SK-N-SH (cell line): ENCODE measurements around the gene RGS7. TPM values are rescaled to one million over a fixed set of nuclear protein-coding genes. Genes with fewer than 3 reads are reported as not detected.

ENCODE experiments used
- CTCF ChIA-PET: fragments of 300-600, 350-600 bp; formaldehyde crosslinking; extraction: SDS; loops from one replicate; lab custom pipeline; 2021; lab: Yijun Ruan, JAX
- POLR2A ChIA-PET: fragments of 350-600 bp; sonication (Branson Sonifier 250); formaldehyde crosslinking; extraction: SDS; loops from one replicate; lab custom pipeline; 2020; ENCODE audit warnings: antibody characterized with exemption, inconsistent platforms; lab: Yijun Ruan, JAX
- DNase-seq: peaks from one replicate; pipeline ENCODE4 v3.0.0; 2012
- H2AFZ ChIP-seq: fragments of 200-600 bp; sonication (generic); 2 replicates; pipeline ENCODE4 v1.8.1; 2016; ENCODE audit warnings: antibody characterized with exemption, mild to moderate bottlenecking, low read depth
- H3F3A ChIP-seq: fragments of 200-600 bp; sonication (generic); replicated peaks from 2 replicates; pipeline ENCODE3; 2016; ENCODE audit warnings: antibody characterized with exemption, mild to moderate bottlenecking; ENCODE audit not compliant: insufficient read depth
- H3K27ac ChIP-seq, 2 experiments: fragments of 200-500 bp in 1 of 2; fragments of 200-600 bp in 1 of 2; sonication (Bioruptor generic) in 1 of 2; sonication (generic), shearing (Covaris generic) in 1 of 2; 2 replicates each; pipeline versions ENCODE4 v1.5.1 to v1.6.1; 2014 to 2016; ENCODE audit warnings: low read depth in 2 of 2, inconsistent platforms in 1 of 2, low read length in 1 of 2, mild to moderate bottlenecking in 1 of 2, mixed read lengths in 1 of 2
- H3K27me3 ChIP-seq: fragments of 200-600 bp; sonication (generic), shearing (Covaris generic); 2 replicates; pipeline ENCODE4 v1.6.1; 2016; ENCODE audit warnings: mixed run types; ENCODE audit not compliant: insufficient read depth
- H3K36me3 ChIP-seq, 2 experiments: fragments of 200-500 bp in 1 of 2; fragments of 200-600 bp in 1 of 2; sonication (Bioruptor generic) in 1 of 2; sonication (generic) in 1 of 2; replicated peaks in 1 of 2; 2 replicates each; pipeline versions ENCODE3 to v1.5.1; 2014 to 2016; ENCODE audit warnings: low read length in 1 of 2, mild to moderate bottlenecking in 1 of 2; ENCODE audit not compliant: insufficient read depth in 2 of 2, control insufficient read depth in 1 of 2
- H3K4me1 ChIP-seq, 2 experiments: fragments of 200-500 bp in 1 of 2; fragments of 200-600 bp in 1 of 2; sonication (Bioruptor generic) in 1 of 2; sonication (generic), shearing (Covaris generic) in 1 of 2; 2 replicates each; pipeline versions ENCODE4 v1.5.1 to v1.6.1; 2014 to 2016; ENCODE audit warnings: low read depth in 1 of 2, low read length in 1 of 2, mixed run types in 1 of 2; ENCODE audit not compliant: insufficient read depth in 2 of 2, control insufficient read depth in 1 of 2
- H3K4me2 ChIP-seq: fragments of 200-600 bp; sonication (generic), shearing (Covaris generic); 2 replicates; pipeline ENCODE4 v1.6.1; 2017; ENCODE audit warnings: mixed run types
- H3K4me3 ChIP-seq, 2 experiments: fragments of 200-500 bp in 1 of 2; fragments of 200-600 bp in 1 of 2; sonication (Bioruptor generic) in 1 of 2; sonication (generic), shearing (Covaris generic) in 1 of 2; 2 replicates each; pipeline versions ENCODE4 v1.5.1 to v1.8.1; 2014 to 2016; ENCODE audit warnings: low read depth in 2 of 2, inconsistent platforms in 1 of 2, low read length in 1 of 2, mild to moderate bottlenecking in 1 of 2, mixed read lengths in 1 of 2, moderate library complexity in 1 of 2
- H3K79me2 ChIP-seq: fragments of 200-600 bp; sonication (generic); 2 replicates; pipeline ENCODE4 v1.8.1; 2017; ENCODE audit warnings: mild to moderate bottlenecking; ENCODE audit not compliant: insufficient read depth
- H3K9ac ChIP-seq: fragments of 200-600 bp; sonication (generic); 2 replicates; pipeline ENCODE4 v1.6.1; 2017; ENCODE audit warnings: mixed run types
- H3K9me2 ChIP-seq: fragments of 200-600 bp; sonication (generic); 2 replicates; pipeline ENCODE4 v1.6.1; 2017; ENCODE audit warnings: mixed run types
- H3K9me3 ChIP-seq: fragments of 200-600 bp; sonication (generic); 2 replicates; pipeline ENCODE4 v1.6.1; 2017; ENCODE audit warnings: mixed run types, mild to moderate bottlenecking, moderate library complexity
- H4K20me1 ChIP-seq: fragments of 200-600 bp; sonication (generic); 2 replicates; pipeline ENCODE4 v1.6.1; 2017; ENCODE audit warnings: mild to moderate bottlenecking, mixed run types; ENCODE audit not compliant: insufficient read depth
- EP300 ChIP-seq, 2 experiments: IDR thresholded peaks; 2 replicates each; pipeline versions ENCODE4 v1.4.0 to v1.6.1; 2012; ENCODE audit warnings: borderline replicate concordance in 1 of 2, low read depth in 1 of 2, low read length in 1 of 2
- FOSL2 ChIP-seq: IDR thresholded peaks from 2 replicates; pipeline ENCODE4 v1.4.0; 2012; ENCODE audit warnings: low read depth, mild to moderate bottlenecking, moderate library complexity, borderline replicate concordance
- JUND ChIP-seq: IDR thresholded peaks from 2 replicates; pipeline ENCODE4 v1.4.0; 2012
- MEF2A ChIP-seq: IDR thresholded peaks from 2 replicates; pipeline ENCODE4 v1.4.0; 2012; ENCODE audit warnings: low read depth, borderline replicate concordance
- MXI1 ChIP-seq: IDR thresholded peaks from 2 replicates; pipeline ENCODE4 v1.6.1; 2012; ENCODE audit warnings: mild to moderate bottlenecking, low read depth, low read length, improper control_type of control experiment
- NFIC ChIP-seq: IDR thresholded peaks from 2 replicates; pipeline ENCODE4 v1.4.0; 2012; ENCODE audit warnings: borderline replicate concordance
- RCOR1 ChIP-seq: fragments of 150-350 bp; IDR thresholded peaks from 2 replicates; pipeline ENCODE4 v1.6.1; 2017; ENCODE audit warnings: antibody characterized with exemption, low read length
- RXRA ChIP-seq: IDR thresholded peaks from 2 replicates; pipeline ENCODE4 v1.4.0; 2012; ENCODE audit warnings: low read depth, mild to moderate bottlenecking, borderline replicate concordance
- TAF1 ChIP-seq: IDR thresholded peaks from 2 replicates; pipeline ENCODE4 v1.6.1; 2012; ENCODE audit warnings: low read depth, mild to moderate bottlenecking, low read length, moderate library complexity, borderline replicate concordance
- TCF12 ChIP-seq: IDR thresholded peaks from 2 replicates; pipeline ENCODE4 v1.4.0; 2012
- TEAD4 ChIP-seq: IDR thresholded peaks from 2 replicates; pipeline ENCODE4 v1.4.0; 2012; ENCODE audit warnings: mild to moderate bottlenecking, borderline replicate concordance; ENCODE audit not compliant: insufficient read depth
- YY1 ChIP-seq: IDR thresholded peaks from 2 replicates; pipeline ENCODE4 v1.4.0; 2012; ENCODE audit warnings: low read depth, mild to moderate bottlenecking
- WGBS: methylation state at CpG from one replicate; pipeline ENCODE4 v1.1.6; 2017; ENCODE audit warnings: low lambda C conversion rate; 5-methylcytosine and 5-hydroxymethylcytosine counted together
- polyA plus RNA-seq, 3 experiments: library from polyadenylated mRNA; depleted of rRNA; stranded (reverse); fragments of >200 nt; gene quantifications; 2 replicates each; pipeline ENCODE4 v1.2.3, GENCODE V29; 2012
- TF ChIP-seq, protein P1 (sequence below): fragments of 200-600 bp; sonication (generic); IDR thresholded peaks from 2 replicates; pipeline ENCODE4 v1.6.1; 2017; ENCODE audit warnings: antibody characterized with exemption, mild to moderate bottlenecking, moderate library complexity
- TF ChIP-seq, protein P2 (sequence below): IDR thresholded peaks from 2 replicates; pipeline ENCODE4 v1.4.0; 2012; ENCODE audit warnings: low read depth, borderline replicate concordance
- TF ChIP-seq, protein P3 (sequence below): IDR thresholded peaks from 2 replicates; pipeline ENCODE4; 2012
- TF ChIP-seq, protein P4 (sequence below): IDR thresholded peaks from 2 replicates; pipeline ENCODE4 v1.4.0; 2012; ENCODE audit warnings: low read depth

RGS7 gene
- polyA plus RNA-seq, 1 of the 3 experiments (the other 2 are of a cell fraction), result 0.36 TPM

GRCh38 chr1:240836271-240836670, 520.7 kb downstream of the RGS7 start:
- Histone ChIP-seq H3K4me3 (no peak overlapping the region), H3K9me3 (no peaks in the 10 kb centered on the region), H3F3A (peaks cover 1% of the 10 kb centered on the region), H2AFZ (no peak overlapping the region), H3K79me2 (no peaks in the 10 kb centered on the region), H3K4me2 (no peak overlapping the region), H4K20me1 (no peaks in the 10 kb centered on the region), H3K27me3 (no peaks in the 10 kb centered on the region), H3K9ac (no peak overlapping the region), H3K4me1 (no peaks in the 10 kb centered on the region; a peak in 1 of 4 replicates), H3K27ac (no peak overlapping the region), H3K36me3 (no peaks in the 10 kb centered on the region), H3K9me2 (no peaks in the 10 kb centered on the region)
- no peak for DNase-seq
- POLR2A ChIA-PET, result no interaction called here
- CTCF ChIA-PET, result no interaction called here
- TF ChIP-seq RXRA (no peak), TAF1 (no peak), EP300 (IDR thresholded peaks at IDR 0.05; ENCODE audit: borderline replicate concordance in 1 of 2, low read depth in 1 of 2, low read length in 1 of 2) (no peak), MEF2A (no peak), TCF12 (no peak), FOSL2 (no peak), TEAD4 (no peak), YY1 (no peak), MXI1 (no peak), RCOR1 (no peak), JUND (no peak)
- TF ChIP-seq, protein P1, sequence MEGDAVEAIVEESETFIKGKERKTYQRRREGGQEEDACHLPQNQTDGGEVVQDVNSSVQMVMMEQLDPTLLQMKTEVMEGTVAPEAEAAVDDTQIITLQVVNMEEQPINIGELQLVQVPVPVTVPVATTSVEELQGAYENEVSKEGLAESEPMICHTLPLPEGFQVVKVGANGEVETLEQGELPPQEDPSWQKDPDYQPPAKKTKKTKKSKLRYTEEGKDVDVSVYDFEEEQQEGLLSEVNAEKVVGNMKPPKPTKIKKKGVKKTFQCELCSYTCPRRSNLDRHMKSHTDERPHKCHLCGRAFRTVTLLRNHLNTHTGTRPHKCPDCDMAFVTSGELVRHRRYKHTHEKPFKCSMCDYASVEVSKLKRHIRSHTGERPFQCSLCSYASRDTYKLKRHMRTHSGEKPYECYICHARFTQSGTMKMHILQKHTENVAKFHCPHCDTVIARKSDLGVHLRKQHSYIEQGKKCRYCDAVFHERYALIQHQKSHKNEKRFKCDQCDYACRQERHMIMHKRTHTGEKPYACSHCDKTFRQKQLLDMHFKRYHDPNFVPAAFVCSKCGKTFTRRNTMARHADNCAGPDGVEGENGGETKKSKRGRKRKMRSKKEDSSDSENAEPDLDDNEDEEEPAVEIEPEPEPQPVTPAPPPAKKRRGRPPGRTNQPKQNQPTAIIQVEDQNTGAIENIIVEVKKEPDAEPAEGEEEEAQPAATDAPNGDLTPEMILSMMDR, result no peak
- TF ChIP-seq, protein P2, sequence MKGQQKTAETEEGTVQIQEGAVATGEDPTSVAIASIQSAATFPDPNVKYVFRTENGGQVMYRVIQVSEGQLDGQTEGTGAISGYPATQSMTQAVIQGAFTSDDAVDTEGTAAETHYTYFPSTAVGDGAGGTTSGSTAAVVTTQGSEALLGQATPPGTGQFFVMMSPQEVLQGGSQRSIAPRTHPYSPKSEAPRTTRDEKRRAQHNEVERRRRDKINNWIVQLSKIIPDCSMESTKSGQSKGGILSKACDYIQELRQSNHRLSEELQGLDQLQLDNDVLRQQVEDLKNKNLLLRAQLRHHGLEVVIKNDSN, result no peak
- TF ChIP-seq, protein P3, sequence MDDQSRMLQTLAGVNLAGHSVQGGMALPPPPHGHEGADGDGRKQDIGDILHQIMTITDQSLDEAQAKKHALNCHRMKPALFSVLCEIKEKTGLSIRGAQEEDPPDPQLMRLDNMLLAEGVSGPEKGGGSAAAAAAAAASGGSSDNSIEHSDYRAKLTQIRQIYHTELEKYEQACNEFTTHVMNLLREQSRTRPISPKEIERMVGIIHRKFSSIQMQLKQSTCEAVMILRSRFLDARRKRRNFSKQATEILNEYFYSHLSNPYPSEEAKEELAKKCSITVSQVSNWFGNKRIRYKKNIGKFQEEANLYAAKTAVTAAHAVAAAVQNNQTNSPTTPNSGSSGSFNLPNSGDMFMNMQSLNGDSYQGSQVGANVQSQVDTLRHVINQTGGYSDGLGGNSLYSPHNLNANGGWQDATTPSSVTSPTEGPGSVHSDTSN, result no peak
- 62% methylated on average over 1 of the region's 1 CpG for WGBS

GRCh38 chr1:240835291-240835690, 521.7 kb downstream of the RGS7 start:
- no peak overlapping the region for H3K27ac ChIP-seq
- H3F3A ChIP-seq, result peaks cover 7% of the 10 kb centered on the region
- no peak overlapping the region for H3K9ac ChIP-seq
- ChIA-PET CTCF (no interaction called here), POLR2A (no interaction called here)
- H3K9me2 ChIP-seq, result no peaks in the 10 kb centered on the region
- no peaks in the 10 kb centered on the region for H3K9me3 ChIP-seq
- no peak overlapping the region for H3K4me2 ChIP-seq
- no peaks in the 10 kb centered on the region for H3K27me3 ChIP-seq
- H3K36me3 ChIP-seq, result no peaks in the 10 kb centered on the region
- H2AFZ ChIP-seq, result no peak overlapping the region
- TF ChIP-seq, protein P1, result no peak
- no peak for TF ChIP-seq NFIC
- TF ChIP-seq, protein P4, sequence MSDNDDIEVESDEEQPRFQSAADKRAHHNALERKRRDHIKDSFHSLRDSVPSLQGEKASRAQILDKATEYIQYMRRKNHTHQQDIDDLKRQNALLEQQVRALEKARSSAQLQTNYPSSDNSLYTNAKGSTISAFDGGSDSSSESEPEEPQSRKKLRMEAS, result no peak
- DNase-seq, result no peak
- no peaks in the 10 kb centered on the region for H4K20me1 ChIP-seq
- WGBS, result 78% methylated on average over 9 of the region's 9 CpGs
- no peaks in the 10 kb centered on the region for H3K79me2 ChIP-seq
- no peaks in the 10 kb centered on the region; a peak in 1 of 4 replicates for H3K4me1 ChIP-seq
- no peak overlapping the region for H3K4me3 ChIP-seq
